D721Med (cell line): Measurements from ENCODE around the gene ECE2.

Experiments used
- DNase-seq: peaks from one replicate; pipeline ENCODE4 v3.0.0; 2011; ENCODE audit warnings: low spot score; ENCODE audit not compliant: insufficient read length
- FAIRE-seq: peaks from 2 replicates; lab custom pipeline; 2011; peaks lifted over from hg19 to GRCh38; lab: Jason Lieb, UNC
- TF ChIP-seq, protein P1 (sequence below): IDR thresholded peaks from 2 replicates; pipeline ENCODE4 v1.5.1; 2012; ENCODE audit warnings: mild to moderate bottlenecking, control low read depth; ENCODE audit not compliant: insufficient read depth; ENCODE audit errors: missing control alignments

The ECE2 gene

GRCh38 chr3:184230603-184231528, 45.0 kb upstream of the ECE2 start:
- TF ChIP-seq, protein P1, sequence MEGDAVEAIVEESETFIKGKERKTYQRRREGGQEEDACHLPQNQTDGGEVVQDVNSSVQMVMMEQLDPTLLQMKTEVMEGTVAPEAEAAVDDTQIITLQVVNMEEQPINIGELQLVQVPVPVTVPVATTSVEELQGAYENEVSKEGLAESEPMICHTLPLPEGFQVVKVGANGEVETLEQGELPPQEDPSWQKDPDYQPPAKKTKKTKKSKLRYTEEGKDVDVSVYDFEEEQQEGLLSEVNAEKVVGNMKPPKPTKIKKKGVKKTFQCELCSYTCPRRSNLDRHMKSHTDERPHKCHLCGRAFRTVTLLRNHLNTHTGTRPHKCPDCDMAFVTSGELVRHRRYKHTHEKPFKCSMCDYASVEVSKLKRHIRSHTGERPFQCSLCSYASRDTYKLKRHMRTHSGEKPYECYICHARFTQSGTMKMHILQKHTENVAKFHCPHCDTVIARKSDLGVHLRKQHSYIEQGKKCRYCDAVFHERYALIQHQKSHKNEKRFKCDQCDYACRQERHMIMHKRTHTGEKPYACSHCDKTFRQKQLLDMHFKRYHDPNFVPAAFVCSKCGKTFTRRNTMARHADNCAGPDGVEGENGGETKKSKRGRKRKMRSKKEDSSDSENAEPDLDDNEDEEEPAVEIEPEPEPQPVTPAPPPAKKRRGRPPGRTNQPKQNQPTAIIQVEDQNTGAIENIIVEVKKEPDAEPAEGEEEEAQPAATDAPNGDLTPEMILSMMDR: no peak
- no peak for FAIRE-seq
- no peak for DNase-seq

DNA sequence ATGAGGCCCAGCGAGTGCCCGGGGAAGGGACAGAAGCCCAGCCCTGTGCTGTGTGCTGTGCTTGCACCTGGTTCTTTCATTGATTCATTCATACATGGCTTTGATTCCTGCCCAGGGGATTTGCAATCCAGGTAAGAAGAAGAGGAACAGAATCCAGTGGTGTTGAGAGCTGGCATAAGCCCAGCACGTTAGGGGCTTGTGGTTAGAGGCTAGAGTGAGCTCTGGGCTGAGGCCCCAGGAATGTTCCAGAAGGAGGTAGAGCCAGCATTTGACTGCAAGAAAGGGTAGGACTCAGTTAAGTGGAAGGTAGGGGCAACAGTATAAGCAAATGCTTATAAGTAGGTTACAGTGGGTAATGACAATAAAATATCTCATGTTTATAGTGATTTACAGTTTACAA, 44.2 kb upstream of the ECE2 start:
- FAIRE-seq: no peak
- TF ChIP-seq, protein P1: no peak
- no peak for DNase-seq

DNA sequence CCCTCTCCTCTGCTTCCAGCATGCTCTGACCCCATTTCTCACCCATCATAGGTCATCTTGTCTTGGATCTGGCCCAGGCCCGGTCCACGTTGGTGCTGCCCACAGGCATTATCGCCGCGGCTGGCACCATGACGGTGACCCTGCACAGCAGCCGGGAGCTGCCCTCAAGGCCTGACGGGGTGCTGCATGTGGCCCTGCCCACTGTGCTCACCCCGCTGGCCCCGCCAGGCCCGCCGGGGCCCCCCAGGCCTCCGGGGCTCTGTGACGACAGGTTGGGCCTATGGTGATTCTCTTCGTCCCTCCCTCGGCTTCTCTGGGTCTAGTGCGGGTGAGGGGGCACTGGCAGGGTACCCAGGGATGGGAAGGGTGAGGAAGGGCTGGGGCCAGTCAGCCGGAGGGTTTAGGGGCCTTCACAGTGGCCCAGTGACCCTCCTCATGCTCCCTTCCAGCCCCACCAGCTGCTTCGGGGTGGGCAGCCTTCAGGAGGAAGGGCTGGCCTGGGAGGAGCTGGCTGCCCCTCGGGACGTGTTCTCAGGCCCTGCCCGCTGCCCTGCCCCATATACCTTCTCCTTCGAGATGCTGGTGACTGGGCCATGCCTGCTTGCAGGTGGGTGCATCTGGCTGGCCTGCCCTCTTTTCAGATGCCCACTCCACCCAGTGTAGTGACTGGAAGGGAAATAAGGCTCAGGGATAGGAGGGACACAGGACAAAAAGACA, 42.5 kb upstream of the ECE2 start:
- TF ChIP-seq, protein P1: no peak
- no peak for DNase-seq
- no peak for FAIRE-seq

DNA sequence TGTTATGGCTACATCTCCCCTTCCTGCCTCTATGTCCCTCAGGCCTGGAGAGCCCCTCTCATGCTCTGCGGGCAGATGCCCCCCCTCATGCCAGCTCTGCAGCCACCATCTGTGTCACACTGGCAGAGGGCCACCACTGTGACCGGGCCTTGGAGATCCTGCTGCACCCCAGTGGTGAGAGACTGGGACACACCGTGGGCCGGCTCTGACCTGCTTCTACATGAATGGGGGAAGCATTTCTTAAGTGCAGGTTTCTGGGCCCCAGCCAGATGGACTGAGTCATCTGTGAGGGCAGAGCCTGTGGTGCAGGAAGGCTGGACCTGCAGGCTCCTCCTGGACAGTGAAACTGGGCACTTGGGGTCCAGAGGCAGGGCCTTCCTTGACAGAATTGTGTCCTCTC, 41.6 kb upstream of the ECE2 start:
- no peak for FAIRE-seq
- TF ChIP-seq, protein P1: no peak
- DNase-seq: no peak

DNA sequence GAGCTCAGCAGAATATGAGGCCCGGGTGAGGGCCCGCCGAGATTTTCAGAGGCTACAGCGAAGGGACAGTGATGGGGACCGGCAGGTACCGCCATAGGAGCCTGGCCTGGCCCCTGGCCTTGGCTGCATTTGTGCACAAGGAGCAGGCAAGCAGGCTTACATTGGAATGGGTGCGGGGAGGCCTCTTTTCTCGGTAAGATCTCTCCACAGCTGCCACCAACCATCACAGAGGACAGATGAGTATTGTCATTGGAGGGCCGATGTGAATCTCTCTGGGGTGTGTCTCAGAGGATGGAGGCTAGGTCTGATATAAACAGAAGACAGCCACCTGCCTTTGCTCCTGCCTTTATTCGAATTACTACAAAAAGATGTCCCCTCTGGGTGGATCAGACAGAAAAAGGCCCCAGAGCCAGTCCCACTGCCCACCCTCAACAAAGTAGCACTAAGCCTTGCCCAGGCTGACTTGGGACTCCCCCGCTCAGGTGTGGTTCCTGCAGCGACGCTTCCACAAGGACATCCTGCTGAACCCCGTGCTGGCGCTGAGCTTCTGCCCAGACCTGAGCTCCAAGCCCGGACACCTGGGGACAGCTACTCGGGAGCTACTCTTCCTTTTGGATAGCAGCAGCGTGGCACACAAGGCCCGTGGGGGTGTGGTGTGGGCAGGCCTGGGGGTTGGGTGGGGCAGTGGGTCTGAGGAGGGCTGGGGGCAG, 41.0 kb upstream of the ECE2 start:
- no peak for FAIRE-seq

GRCh38 chr3:184235381-184236032, 40.3 kb upstream of the ECE2 start:
- TF ChIP-seq, protein P1: no peak
- DNase-seq: peak; percentile 18
- no peak for FAIRE-seq

More for the DNA sequence above, 41.0 kb upstream of the ECE2 start:
- DNase-seq: peak; percentile 11
- TF ChIP-seq, protein P1: no peak
